Uterus (tissue), 2 donors: ENCODE results near the gene GDNF.

Experiments
- CTCF ChIP-seq, 4 experiments: fragments of 200-600 bp in 2 of 4; fragments of 450-650 bp in 2 of 4; sonication (generic) in 2 of 4; IDR thresholded peaks; one replicate each; pipeline ENCODE4 v1.5.1; 2016 to 2019; ENCODE audit warnings: antibody characterized with exemption in 4 of 4, mild to moderate bottlenecking in 2 of 4, moderate library complexity in 1 of 4
- POLR2A ChIP-seq, 2 donors: fragments of 450-650 bp; IDR thresholded peaks; one replicate each; pipeline ENCODE4 v1.6.1; 2016; ENCODE audit warnings: antibody characterized with exemption in 2 of 2, mild to moderate bottlenecking in 1 of 2, moderate library complexity in 1 of 2

- no peak for TF ChIP-seq CTCF (IDR thresholded peaks at IDR 0.05)
- no peak for TF ChIP-seq POLR2A (IDR thresholded peaks at IDR 0.05)
These were observed 27.5 kb downstream of the GDNF start for GRCh38 chr5:37812365-37812764.
